Measurements from ENCODE around the gene TBC1D4. TPM values are rescaled to one million over a fixed set of nuclear protein-coding genes. Genes with fewer than 3 reads are reported as not detected.
A peak's percentile ranks its signal among the peaks of the same experiment; 100 is the strongest.

TBC1D4 gene
- total RNA-seq, 1 experiment from 2014 or later: 28.2 TPM

DNA sequence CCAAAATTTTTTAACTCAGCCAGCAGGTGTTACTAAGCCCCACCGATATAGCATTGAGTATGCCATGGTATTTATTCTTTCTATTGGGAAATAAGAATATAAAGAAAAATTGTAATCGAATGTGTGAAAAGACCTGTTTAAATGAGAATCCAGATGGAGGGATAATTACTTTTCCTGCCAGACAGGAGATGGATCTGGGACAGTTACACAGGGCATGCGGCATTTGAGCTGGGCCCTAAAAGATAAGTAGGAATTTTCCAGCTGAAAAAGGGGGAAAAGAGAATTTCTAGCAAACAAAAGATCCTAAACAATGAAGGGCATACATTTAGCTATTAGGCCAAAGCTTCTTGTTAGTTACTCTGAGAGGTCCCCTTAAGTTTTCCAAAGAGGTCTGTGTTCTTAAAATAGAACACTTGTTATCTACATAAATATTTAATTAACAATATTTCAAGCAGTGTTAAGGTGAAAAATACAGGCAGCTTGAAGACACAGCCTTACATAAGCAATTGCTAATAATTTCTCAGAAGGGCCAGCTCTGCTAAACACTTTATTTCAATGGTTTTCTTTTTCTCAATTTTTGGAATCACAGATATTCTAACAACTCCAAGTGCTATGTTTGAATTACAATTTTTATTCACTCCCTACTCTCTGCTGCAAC is 63.7 kb downstream of the TBC1D4 start:
- no peak for DNase-seq (ENCODE audit: low read depth)

DNA sequence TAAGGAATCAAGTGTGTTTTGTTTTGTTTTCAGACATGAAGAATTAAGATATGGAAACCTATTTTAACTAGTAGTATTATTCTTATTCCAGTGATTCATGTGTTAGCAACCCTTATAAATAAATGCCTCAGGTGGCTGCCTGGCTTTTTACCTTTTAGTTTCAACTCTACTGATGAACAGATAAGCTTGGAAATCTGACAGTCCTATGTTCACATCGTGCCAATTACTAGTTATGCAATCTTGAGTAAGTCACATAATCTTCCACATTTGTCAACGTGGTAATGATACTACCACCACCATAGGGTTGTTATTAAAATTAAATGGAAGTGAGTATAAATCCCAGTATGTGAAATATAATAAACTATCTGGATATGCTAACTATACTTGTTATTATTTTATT is 64.3 kb downstream of the TBC1D4 start:
- DNase-seq (ENCODE audit: low read depth): no peak

- peak; percentile 51 for DNase-seq (ENCODE audit: low read depth)
Observed at GRCh38 chr13:75417012-75417384, 65.0 kb downstream of the TBC1D4 start.

GRCh38 chr13:75416327-75417011 is 65.5 kb downstream of the TBC1D4 start:
- no peak for DNase-seq (ENCODE audit: low read depth)

GRCh38 chr13:75415694-75416093 is 66.3 kb downstream of the TBC1D4 start:
- DNase-seq (ENCODE audit: low read depth): peak; percentile 72

GRCh38 chr13:75415171-75415570 is 66.8 kb downstream of the TBC1D4 start:
- no peak for DNase-seq (ENCODE audit: low read depth)

DNA sequence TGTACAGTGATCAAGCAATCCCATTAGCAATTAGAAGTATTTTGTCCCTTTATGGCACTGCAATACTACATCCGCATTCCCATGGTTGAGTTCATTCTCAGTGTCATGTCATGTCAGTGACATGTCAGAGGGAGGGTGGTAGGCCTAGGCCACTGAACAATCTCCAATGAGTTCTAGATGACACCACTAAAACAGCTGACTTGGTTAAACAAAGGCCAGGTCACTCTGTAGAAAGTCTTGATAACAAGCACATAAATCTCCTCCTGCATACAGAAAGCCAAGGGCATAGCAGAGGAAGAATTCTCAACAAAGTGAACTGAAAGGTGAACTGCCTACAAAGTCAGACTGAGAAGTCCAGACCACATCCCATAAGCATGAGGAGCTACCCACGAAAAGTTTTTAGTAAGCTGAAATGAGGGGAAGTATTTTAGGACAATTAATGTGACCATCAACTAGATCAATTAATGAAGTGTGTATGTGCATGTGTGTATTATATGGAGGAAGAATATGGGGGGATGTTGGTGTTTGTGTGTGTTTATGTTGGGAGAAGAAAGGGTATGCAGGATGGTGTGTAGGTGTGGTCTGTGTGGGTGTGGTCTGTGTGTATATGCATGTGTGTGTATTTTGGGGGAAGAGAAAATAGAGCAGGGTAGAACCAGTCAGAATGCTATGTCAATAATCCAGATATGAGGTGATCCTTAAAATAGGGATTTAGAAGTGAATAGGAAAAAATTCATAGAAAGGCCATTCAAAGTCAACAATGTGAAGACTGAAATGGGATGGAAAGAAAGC is 67.7 kb downstream of the TBC1D4 start:
- DNase-seq (ENCODE audit: low read depth): no peak

GRCh38 chr13:75411924-75412537 is 69.9 kb downstream of the TBC1D4 start:
- DNase-seq (ENCODE audit: low read depth): no peak

DNA sequence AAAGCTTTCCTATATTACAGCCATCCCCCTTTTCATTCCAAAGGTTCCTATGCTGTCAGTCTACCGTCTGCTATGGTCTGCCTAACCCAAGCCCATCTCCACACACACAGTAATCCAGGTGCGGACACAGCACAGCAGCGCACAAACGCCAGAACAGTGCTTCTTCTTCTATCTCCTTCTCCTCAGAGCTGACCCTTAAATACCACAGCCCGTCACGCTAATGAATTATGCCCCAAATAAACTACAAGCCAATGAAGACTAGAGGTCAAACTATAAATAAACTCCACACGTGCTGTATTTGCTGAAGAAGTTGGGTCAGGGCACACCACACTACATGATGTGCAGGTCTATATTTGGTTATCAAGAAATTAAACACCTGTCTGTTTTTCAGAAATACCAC is 71.8 kb downstream of the TBC1D4 start:
- no peak for DNase-seq (ENCODE audit: low read depth)

GRCh38 chr13:75407998-75408397 is 74.0 kb downstream of the TBC1D4 start:
- DNase-seq (ENCODE audit: low read depth): no peak

GRCh38 chr13:75407473-75407872 is 74.5 kb downstream of the TBC1D4 start:
- no peak for DNase-seq (ENCODE audit: low read depth)

DNA sequence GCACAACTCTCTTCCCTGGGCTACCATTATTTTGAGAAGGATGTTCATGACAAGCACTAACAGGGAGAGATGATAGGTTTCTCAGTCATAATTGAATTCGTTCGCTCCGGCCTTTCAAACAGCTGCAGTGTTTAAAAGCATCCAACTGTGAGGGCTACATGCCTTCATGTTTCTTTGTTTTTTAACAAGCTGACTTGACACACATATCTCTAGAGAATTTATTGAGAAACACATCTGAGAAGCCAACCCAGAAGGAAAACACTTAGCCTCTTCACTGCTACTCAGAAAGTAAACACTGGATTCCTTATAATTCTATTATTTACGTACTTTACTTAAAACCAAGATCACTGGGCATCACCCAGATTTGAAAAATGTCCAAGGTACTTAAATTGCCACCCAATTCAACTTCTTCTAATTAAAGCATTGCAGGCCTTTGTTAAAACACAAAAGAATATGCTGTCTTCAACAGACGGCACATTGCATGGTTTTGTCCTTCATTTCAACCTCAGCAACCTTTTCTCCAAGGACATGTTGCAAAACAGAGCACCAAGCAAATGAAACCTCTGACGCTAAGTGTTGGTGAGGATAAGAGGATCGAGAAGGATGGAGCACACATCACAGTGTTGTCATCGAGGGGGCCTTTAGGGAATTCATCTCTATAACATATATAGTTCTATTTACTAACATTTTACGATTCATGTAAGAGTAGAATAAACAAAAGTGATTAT is 75.8 kb downstream of the TBC1D4 start:
- DNase-seq (ENCODE audit: low read depth): no peak

DNA sequence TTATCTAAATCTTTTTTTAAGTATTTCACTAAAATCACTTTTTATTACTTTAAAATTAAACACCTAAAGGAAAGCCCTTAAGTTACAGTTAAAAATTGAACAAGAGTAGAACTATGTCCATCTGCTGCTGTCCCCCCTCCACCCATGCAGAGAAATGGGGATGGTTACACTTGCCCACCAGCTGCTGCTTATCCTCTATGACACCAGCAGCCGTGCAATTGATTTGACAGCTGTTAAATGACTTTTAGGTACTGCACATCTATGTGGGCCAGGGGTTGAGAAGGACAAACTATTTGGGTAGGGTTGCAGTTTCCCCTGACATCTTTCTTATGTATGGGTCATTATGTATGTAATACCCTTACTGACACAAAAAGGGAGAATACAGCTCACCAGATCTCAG is 77.2 kb downstream of the TBC1D4 start:
- DNase-seq (ENCODE audit: low read depth): no peak

DNA sequence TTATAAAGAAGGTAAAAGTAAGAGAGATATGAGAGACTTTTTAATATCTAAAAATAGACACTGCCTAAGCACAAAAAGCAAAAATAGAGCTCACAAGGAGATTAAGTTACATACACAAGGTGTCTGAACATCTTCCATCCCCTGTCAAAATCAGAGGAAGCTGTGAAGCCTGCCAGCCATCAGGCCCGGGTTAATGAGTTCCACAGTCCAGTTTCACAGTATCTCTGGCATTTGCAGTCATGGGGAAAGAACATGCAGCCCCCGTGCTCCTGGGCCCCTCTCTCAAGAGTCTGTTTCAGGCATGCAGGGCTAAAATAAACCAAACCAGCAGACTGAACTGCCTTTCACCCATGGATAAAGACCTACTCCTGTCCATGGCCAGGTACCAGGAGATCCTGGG is 79.2 kb downstream of the TBC1D4 start:
- DNase-seq (ENCODE audit: low read depth): no peak

DNA sequence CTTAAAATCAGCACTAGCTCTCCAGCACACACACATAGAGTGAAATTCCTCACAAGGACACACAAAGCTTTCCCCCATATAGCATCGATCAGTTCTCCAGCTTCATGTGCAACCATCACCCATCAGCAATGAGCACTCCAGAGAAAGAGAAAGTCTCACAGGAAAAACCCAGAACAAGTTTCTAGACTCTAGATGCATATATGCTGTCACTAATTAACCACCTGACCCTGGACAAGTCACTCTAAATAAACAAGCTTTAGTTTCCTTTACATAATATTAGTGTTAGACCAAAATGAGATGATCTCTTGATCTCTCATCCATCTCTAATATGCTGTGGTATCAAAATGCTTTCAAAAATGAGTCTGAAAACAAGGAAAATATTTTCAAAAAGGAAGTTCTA is 81.2 kb downstream of the TBC1D4 start:
- no peak for DNase-seq (ENCODE audit: low read depth)

- no peak for DNase-seq (ENCODE audit: low read depth)
Observed at GRCh38 chr13:75399879-75400217, 82.1 kb downstream of the TBC1D4 start.

DNA sequence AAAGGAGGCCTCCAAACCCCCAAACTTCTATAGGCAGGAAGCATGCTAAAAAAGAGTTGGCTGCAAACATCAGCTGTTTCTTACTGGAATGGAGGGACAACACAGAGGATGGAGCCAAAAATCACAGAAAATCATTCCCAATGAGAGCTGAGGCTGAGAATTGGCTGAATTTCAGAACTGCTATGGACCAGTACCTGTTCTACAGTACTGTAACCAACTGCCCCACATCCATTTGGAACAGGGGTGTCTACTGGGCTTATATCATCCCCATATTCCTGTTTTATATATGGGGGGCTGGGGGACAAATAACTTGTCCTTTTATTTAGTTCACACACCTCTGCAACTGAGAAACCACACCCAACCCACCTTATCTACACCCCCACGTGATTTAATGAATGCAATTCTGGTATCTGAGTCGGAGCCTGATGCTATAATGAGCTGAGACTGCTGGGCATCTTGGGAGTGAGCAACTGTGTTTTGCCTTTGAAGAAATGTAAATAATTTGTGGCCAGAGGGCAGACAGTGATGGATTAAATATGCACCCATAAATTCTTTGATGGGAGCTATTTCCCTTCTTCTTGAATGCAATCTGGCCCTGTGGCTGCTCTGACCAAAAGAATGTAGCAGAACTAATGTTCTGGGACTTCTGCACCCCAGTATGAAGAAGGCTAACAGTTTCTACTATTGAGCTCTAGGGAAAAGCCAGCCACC is 82.6 kb downstream of the TBC1D4 start:
- no peak for DNase-seq (ENCODE audit: low read depth)

DNA sequence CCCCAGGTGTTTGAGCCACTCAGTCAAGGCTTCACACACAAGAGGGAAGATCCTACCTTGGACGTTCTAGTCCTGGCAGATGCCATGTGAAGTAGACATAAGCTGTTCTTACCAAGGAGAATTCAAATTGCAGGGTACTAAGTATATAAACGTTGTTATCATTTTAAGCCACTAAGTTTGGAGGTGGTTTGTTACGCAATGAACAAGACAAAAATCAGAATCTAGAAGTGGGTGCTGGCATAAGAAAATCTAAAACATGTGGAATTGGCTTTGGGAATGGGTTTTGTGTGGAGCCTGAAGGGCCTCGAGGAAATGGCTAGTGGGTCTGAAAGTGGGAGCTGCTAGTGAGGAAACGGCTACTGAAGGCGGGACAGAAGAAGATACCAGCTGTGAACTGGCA is 83.9 kb downstream of the TBC1D4 start:
- DNase-seq (ENCODE audit: low read depth): no peak

- no peak for DNase-seq (ENCODE audit: low read depth)
Observed at GRCh38 chr13:75395901-75396300, 86.1 kb downstream of the TBC1D4 start.

DNA sequence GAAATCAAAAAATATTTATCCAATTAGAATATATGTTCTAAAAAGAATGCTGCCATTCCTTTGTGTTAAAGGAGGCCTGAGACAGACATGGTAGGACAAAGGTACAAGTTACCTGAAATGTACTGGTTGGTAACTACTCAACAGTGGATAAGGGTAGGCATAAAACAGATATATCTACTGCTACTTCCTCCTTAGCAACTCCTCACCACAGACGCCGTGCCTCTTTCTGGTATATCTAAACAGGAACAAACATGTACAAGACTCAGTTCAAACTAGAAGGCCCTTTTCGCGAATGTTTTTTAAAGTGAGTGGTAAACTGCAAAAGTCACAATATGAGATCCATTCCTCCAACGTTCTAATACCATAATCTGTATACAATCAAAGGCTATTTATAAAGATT is 86.9 kb downstream of the TBC1D4 start:
- DNase-seq (ENCODE audit: low read depth): no peak
